HCT116 (cell line): ENCODE data around the gene HMCN1. TPM values are rescaled to one million over a fixed set of nuclear protein-coding genes. Genes with fewer than 3 reads are reported as not detected.

Experiments used
- ATAC-seq: fragments of 200-7000 bp; cut with Tn5 transposase; 2 replicates; pipeline ENCODE4 v1.9.1; 2020; ENCODE audit warnings: mild to moderate bottlenecking, moderate library complexity
- BruUV-seq: library from RNA; stranded (reverse); fragments of 400-500 nt; replicated peaks from 2 replicates; lab custom pipeline; 2021; lab: Mats Ljungman, UMichigan
- CTCF ChIA-PET: fragments of 300-600 bp; sonication (Branson Sonifier 250); formaldehyde crosslinking; loops from one replicate; lab custom pipeline; 2021; ENCODE audit warnings: antibody characterized with exemption; lab: Charles Lee
- POLR2A ChIA-PET: fragments of 300-600, 350-600 bp; sonication (Branson Sonifier 250); formaldehyde crosslinking; loops from one replicate; lab custom pipeline; 2021; ENCODE audit warnings: antibody characterized with exemption; lab: Charles Lee
- RAD21 ChIA-PET, 2 experiments: fragments of 300-600 bp; sonication (Branson Sonifier 250); formaldehyde crosslinking; loops; one replicate each; lab custom pipeline; 2023; ENCODE audit warnings: low total read pairs in 2 of 2; ENCODE audit not compliant: uncharacterized antibody in 2 of 2, unreplicated experiment in 2 of 2, low non-redundant PET in 1 of 2; lab: Charles Lee
- DNase-seq: peaks from one replicate; pipeline ENCODE4 v3.0.0-alpha.2; 2010; ENCODE audit warnings: low read depth, low spot score
- H2AFZ ChIP-seq: fragments of 200-600 bp; shearing (Covaris generic), sonication (generic); 2 replicates; pipeline ENCODE4 v1.6.1; 2017; ENCODE audit warnings: low read depth, mixed run types, mixed read lengths, antibody characterized with exemption, low read length; ENCODE audit not compliant: poor library complexity, severe bottlenecking
- H3K27ac ChIP-seq: 2 replicates; pipeline ENCODE4 v1.5.1; 2012; ENCODE audit warnings: low read depth, low read length
- H3K27me3 ChIP-seq: fragments of 200-600 bp; sonication (generic); 2 replicates; pipeline ENCODE4 v1.6.1; 2016; ENCODE audit warnings: mixed run types, low read length, mixed read lengths; ENCODE audit not compliant: insufficient read depth
- H3K36me3 ChIP-seq, 2 experiments: fragments of 200-500 bp in 1 of 2; fragments of 200-600 bp in 1 of 2; sonication (Bioruptor generic) in 1 of 2; sonication (generic) in 1 of 2; 2 replicates each; pipeline versions ENCODE4 v1.5.1 to v1.6.1; 2014 to 2016; ENCODE audit warnings: low read length in 2 of 2, inconsistent platforms in 1 of 2, mixed read lengths in 1 of 2, mixed run types in 1 of 2; ENCODE audit not compliant: insufficient read depth in 2 of 2, control insufficient read depth in 1 of 2
- H3K4me1 ChIP-seq, 2 experiments: fragments of 200-600 bp in 1 of 2; sonication (generic) in 1 of 2; 2 replicates each; pipeline versions ENCODE4 v1.5.1 to v1.6.1; 2012 to 2017; ENCODE audit warnings: low read length in 2 of 2, inconsistent platforms in 1 of 2, mild to moderate bottlenecking in 1 of 2, mixed read lengths in 1 of 2, mixed run types in 1 of 2, moderate library complexity in 1 of 2; ENCODE audit not compliant: insufficient read depth in 2 of 2, control insufficient read depth in 1 of 2
- H3K4me2 ChIP-seq: fragments of 200-600 bp; sonication (generic); 2 replicates; pipeline ENCODE4 v1.6.1; 2017; ENCODE audit warnings: mixed run types, low read length, mixed read lengths
- H3K4me3 ChIP-seq, 2 experiments: fragments of 200-600 bp in 1 of 2; sonication (generic) in 1 of 2; replicated peaks in 1 of 2; 2 replicates each; pipeline ENCODE4 v1.5.1; 2011 to 2016; ENCODE audit warnings: low read length in 2 of 2, control low read depth in 1 of 2, low read depth in 1 of 2, mild to moderate bottlenecking in 1 of 2, mixed read lengths in 1 of 2, mixed run types in 1 of 2
- H3K79me2 ChIP-seq: fragments of 200-600 bp; sonication (generic); 2 replicates; pipeline ENCODE4 v1.6.1; 2017; ENCODE audit warnings: mild to moderate bottlenecking, mixed run types, low read length, moderate library complexity, mixed read lengths; ENCODE audit not compliant: insufficient read depth
- H3K9ac ChIP-seq: fragments of 200-600 bp; sonication (generic); 2 replicates; pipeline ENCODE4 v1.6.1; 2016; ENCODE audit warnings: low read length, mixed read lengths
- H3K9me2 ChIP-seq: fragments of 200-600 bp; sonication (generic), shearing (Covaris generic); 2 replicates; pipeline ENCODE4 v1.6.1; 2017; ENCODE audit warnings: mixed run types, mild to moderate bottlenecking, moderate library complexity; ENCODE audit not compliant: insufficient read depth
- H3K9me3 ChIP-seq, 2 experiments: fragments of 200-500 bp in 1 of 2; fragments of 200-600 bp in 1 of 2; sonication (Bioruptor generic) in 1 of 2; sonication (generic) in 1 of 2; 2 replicates each; pipeline ENCODE4 v1.6.1; 2014 to 2017; ENCODE audit warnings: low read length in 2 of 2, mixed read lengths in 2 of 2, inconsistent platforms in 1 of 2, low read depth in 1 of 2, mild to moderate bottlenecking in 1 of 2, mixed run types in 1 of 2, moderate library complexity in 1 of 2; ENCODE audit not compliant: control insufficient read depth in 1 of 2, insufficient read depth in 1 of 2
- H4K20me1 ChIP-seq: fragments of 200-600 bp; sonication (generic), shearing (Covaris generic); 2 replicates; pipeline ENCODE4 v1.6.1; 2017; ENCODE audit warnings: mixed run types, mild to moderate bottlenecking, moderate library complexity; ENCODE audit not compliant: insufficient read depth
- CBX3 ChIP-seq: IDR thresholded peaks from 2 replicates; pipeline ENCODE4 v1.6.1; 2012; ENCODE audit warnings: low read depth
- CEBPB ChIP-seq: IDR thresholded peaks from 2 replicates; pipeline ENCODE4 v1.6.1; 2012; ENCODE audit warnings: low read depth
- EGR1 ChIP-seq: IDR thresholded peaks from 2 replicates; pipeline ENCODE4 v1.6.1; 2012; ENCODE audit warnings: low read depth
- FOSL1 ChIP-seq: IDR thresholded peaks from 2 replicates; pipeline ENCODE4 v1.6.1; 2012; ENCODE audit warnings: low read depth
- POLR2A ChIP-seq: IDR thresholded peaks from 2 replicates; pipeline ENCODE4 v1.7.0; 2011; ENCODE audit warnings: borderline replicate concordance; ENCODE audit not compliant: insufficient read depth, insufficient read length; ENCODE audit errors: extremely low read depth
- RAD21 ChIP-seq: IDR thresholded peaks from 2 replicates; pipeline ENCODE4 v1.6.1; 2012; ENCODE audit warnings: low read depth, mild to moderate bottlenecking
- SP1 ChIP-seq: IDR thresholded peaks from 2 replicates; pipeline ENCODE4 v1.6.1; 2012; ENCODE audit warnings: low read depth
- SRF ChIP-seq: IDR thresholded peaks from 2 replicates; pipeline ENCODE4 v1.6.1; 2012; ENCODE audit warnings: low read depth
- ZFX ChIP-seq: fragments of 450-650 bp; IDR thresholded peaks from 2 replicates; pipeline ENCODE4 v1.6.1; 2017
- ZNF274 ChIP-seq: fragments of 200-500 bp; sonication (Bioruptor generic); IDR thresholded peaks from 2 replicates; pipeline ENCODE4 v1.6.1; 2014; ENCODE audit warnings: mild to moderate bottlenecking, low read depth, low read length, inconsistent platforms
- intact Hi-C: fragments of 100-400 bp; cut with micrococcal nuclease; formaldehyde crosslinking; loops from 2 replicates; pipeline ENCODE4 v1.10.0; 2022
- total RNA-seq: library from RNA; stranded (reverse); gene quantifications from one replicate; pipeline ENCODE4 v1.2.1, GENCODE V29; 2021; ENCODE audit not compliant: unreplicated experiment
- TF ChIP-seq, protein P1 (sequence below): IDR thresholded peaks from 2 replicates; pipeline ENCODE4 v1.6.1; 2012
- TF ChIP-seq, protein P2 (sequence below), 3 experiments: fragments of 200-600 bp in 1 of 3; sonication (generic) in 1 of 3; IDR thresholded peaks in 2 of 3; conservative IDR thresholded peaks in 1 of 3; 2 replicates each; pipeline ENCODE4 v1.5.1; 2012 to 2017; ENCODE audit warnings: low read depth in 2 of 3, low read length in 2 of 3, antibody characterized with exemption in 1 of 3, borderline replicate concordance in 1 of 3, control low read depth in 1 of 3, mild to moderate bottlenecking in 1 of 3, mixed read lengths in 1 of 3, mixed run types in 1 of 3, moderate library complexity in 1 of 3; ENCODE audit not compliant: insufficient read depth in 1 of 3
- TF ChIP-seq, protein P3 (sequence below): IDR thresholded peaks from 2 replicates; pipeline ENCODE4 v1.6.1; 2012

HMCN1 gene
- total RNA-seq, 1 experiment from 2014 or later, result 0.59 TPM

DNA sequence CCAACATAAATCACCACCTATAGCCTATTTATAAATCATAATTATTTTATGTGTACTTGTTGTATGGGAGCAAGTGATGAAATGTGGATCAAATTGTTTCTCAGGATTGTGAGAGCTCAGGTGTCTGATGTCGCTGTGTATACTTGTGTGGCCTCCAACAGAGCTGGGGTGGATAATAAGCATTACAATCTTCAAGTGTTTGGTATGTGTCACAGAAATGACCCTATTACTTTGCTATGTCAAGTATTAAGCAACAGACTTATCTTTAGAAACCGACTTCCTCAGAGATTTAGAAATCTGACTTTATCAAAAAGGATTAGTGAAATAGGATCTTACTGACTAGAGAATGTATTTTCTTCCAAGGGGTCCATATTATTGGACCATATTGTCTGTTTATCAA lies 360.0 kb downstream of the HMCN1 start:
- no peaks in the 10 kb centered on the region for H3K9me3 ChIP-seq
- H3K9me2 ChIP-seq, result no peaks in the 10 kb centered on the region
- H3K36me3 ChIP-seq, result no peaks in the 10 kb centered on the region
- no peaks in the 10 kb centered on the region for H3K79me2 ChIP-seq
- RAD21 ChIA-PET, result no interaction called here
- H3K4me2 ChIP-seq, result no peak overlapping the region
- H3K4me1 ChIP-seq, result no peaks in the 10 kb centered on the region
- BruUV-seq, result no TSS peak
- CTCF ChIA-PET, result no interaction called here
- no peak for DNase-seq
- H3K27me3 ChIP-seq, result no peaks in the 10 kb centered on the region
- H2AFZ ChIP-seq, result no peak overlapping the region
- H4K20me1 ChIP-seq, result no peaks in the 10 kb centered on the region
- H3K27ac ChIP-seq, result no peak overlapping the region
- ATAC-seq, result no peak
- no peak overlapping the region for H3K4me3 ChIP-seq
- H3K9ac ChIP-seq, result no peak overlapping the region
- POLR2A ChIA-PET, result no interaction called here
- intact Hi-C loops, result no loop called here
- TF ChIP-seq, protein P1, sequence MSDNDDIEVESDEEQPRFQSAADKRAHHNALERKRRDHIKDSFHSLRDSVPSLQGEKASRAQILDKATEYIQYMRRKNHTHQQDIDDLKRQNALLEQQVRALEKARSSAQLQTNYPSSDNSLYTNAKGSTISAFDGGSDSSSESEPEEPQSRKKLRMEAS, result no peak
- no peak for TF ChIP-seq SP1
- no peak for TF ChIP-seq FOSL1
- TF ChIP-seq POLR2A, result no peak
- TF ChIP-seq CBX3, result no peak
- TF ChIP-seq, protein P2, sequence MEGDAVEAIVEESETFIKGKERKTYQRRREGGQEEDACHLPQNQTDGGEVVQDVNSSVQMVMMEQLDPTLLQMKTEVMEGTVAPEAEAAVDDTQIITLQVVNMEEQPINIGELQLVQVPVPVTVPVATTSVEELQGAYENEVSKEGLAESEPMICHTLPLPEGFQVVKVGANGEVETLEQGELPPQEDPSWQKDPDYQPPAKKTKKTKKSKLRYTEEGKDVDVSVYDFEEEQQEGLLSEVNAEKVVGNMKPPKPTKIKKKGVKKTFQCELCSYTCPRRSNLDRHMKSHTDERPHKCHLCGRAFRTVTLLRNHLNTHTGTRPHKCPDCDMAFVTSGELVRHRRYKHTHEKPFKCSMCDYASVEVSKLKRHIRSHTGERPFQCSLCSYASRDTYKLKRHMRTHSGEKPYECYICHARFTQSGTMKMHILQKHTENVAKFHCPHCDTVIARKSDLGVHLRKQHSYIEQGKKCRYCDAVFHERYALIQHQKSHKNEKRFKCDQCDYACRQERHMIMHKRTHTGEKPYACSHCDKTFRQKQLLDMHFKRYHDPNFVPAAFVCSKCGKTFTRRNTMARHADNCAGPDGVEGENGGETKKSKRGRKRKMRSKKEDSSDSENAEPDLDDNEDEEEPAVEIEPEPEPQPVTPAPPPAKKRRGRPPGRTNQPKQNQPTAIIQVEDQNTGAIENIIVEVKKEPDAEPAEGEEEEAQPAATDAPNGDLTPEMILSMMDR (IDR thresholded peaks at IDR 0.05 in 2 of 3, conservative IDR thresholded peaks at IDR 0.05 in 1 of 3; ENCODE audit: borderline replicate concordance in 1 of 3, insufficient read depth in 1 of 3, low read depth in 2 of 3, low read length in 2 of 3), result no peak

DNA sequence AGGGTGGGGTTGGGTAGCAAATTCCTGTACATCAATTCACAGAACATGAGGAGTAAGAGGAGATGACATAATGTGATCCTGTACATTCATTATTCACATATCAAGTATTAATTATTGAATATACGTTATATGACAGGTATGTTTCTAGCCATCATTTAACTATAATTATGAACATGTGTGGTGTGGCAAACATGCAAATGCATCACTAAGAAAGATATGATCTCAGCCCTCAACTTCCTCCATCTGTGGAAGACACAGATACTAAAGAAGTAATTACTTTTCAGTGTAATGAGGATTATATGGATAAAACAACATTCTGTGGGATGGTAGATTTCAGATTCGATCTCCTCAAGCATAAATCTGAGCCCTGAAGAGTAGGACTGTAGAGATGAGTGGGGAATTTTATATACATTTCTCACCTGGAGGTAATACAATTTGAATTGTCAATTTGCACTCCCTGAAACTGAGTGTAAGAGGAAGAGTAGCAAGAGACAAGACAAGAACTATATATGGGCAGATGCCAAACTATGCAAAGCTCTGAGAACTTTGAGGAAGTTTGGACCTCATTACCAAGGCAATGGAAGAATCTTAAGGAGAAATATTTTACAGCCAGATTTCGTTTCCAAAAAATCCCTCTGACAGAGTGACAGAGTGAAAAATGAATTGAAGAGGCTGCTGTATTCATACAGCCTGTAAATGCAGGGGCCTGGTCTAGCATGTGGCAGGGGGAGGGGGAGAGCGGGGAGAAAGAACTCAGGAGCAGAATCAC lies 365.3 kb downstream of the HMCN1 start:
- H3K79me2 ChIP-seq, result no peaks in the 10 kb centered on the region
- H3K4me3 ChIP-seq, result no peak overlapping the region
- H3K4me2 ChIP-seq, result no peak overlapping the region
- H3K9me2 ChIP-seq, result no peaks in the 10 kb centered on the region
- no peak for DNase-seq
- H4K20me1 ChIP-seq, result no peaks in the 10 kb centered on the region
- CTCF ChIA-PET, result no interaction called here
- H2AFZ ChIP-seq, result no peak overlapping the region
- no peaks in the 10 kb centered on the region for H3K27me3 ChIP-seq
- H3K9me3 ChIP-seq, result no peaks in the 10 kb centered on the region
- TF ChIP-seq POLR2A (no peak), CEBPB (no peak), FOSL1 (no peak), SRF (no peak), ZFX (no peak), ZNF274 (no peak), RAD21 (no peak), EGR1 (no peak)
- TF ChIP-seq, protein P3, sequence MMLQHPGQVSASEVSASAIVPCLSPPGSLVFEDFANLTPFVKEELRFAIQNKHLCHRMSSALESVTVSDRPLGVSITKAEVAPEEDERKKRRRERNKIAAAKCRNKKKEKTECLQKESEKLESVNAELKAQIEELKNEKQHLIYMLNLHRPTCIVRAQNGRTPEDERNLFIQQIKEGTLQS, result no peak
- TF ChIP-seq, protein P2 (IDR thresholded peaks at IDR 0.05 in 2 of 3, conservative IDR thresholded peaks at IDR 0.05 in 1 of 3; ENCODE audit: borderline replicate concordance in 1 of 3, insufficient read depth in 1 of 3, low read depth in 2 of 3, low read length in 2 of 3), result no peak
- TF ChIP-seq, all 23 proteins: peak for 0
- BruUV-seq, result no TSS peak
- intact Hi-C loops, result no loop called here
- RAD21 ChIA-PET, result no interaction called here
- H3K9ac ChIP-seq, result no peak overlapping the region
- POLR2A ChIA-PET, result no interaction called here
- no peaks in the 10 kb centered on the region for H3K36me3 ChIP-seq
- H3K4me1 ChIP-seq, result no peaks in the 10 kb centered on the region
- ATAC-seq, result no peak
- H3K27ac ChIP-seq, result no peak overlapping the region
